GM12873 (cell line): Measurements from ENCODE around the gene RABL6.

Experiments used
- TF ChIP-seq, protein P1 (sequence below): IDR thresholded peaks from 2 replicates; pipeline ENCODE4 v1.5.1; 2012; ENCODE audit warnings: low read depth, mild to moderate bottlenecking, moderate library complexity, low read length, control low read depth; ENCODE audit not compliant: insufficient read depth; ENCODE audit errors: missing control alignments

RABL6 gene

GRCh38 chr9:136806067-136806466, 1.7 kb upstream of the RABL6 start:
- TF ChIP-seq, protein P1, sequence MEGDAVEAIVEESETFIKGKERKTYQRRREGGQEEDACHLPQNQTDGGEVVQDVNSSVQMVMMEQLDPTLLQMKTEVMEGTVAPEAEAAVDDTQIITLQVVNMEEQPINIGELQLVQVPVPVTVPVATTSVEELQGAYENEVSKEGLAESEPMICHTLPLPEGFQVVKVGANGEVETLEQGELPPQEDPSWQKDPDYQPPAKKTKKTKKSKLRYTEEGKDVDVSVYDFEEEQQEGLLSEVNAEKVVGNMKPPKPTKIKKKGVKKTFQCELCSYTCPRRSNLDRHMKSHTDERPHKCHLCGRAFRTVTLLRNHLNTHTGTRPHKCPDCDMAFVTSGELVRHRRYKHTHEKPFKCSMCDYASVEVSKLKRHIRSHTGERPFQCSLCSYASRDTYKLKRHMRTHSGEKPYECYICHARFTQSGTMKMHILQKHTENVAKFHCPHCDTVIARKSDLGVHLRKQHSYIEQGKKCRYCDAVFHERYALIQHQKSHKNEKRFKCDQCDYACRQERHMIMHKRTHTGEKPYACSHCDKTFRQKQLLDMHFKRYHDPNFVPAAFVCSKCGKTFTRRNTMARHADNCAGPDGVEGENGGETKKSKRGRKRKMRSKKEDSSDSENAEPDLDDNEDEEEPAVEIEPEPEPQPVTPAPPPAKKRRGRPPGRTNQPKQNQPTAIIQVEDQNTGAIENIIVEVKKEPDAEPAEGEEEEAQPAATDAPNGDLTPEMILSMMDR: no peak

GRCh38 chr9:136806631-136807201, 1.0 kb upstream of the RABL6 start:
- TF ChIP-seq, protein P1: no peak

GRCh38 chr9:136808075-136808805, 492 bp downstream of the RABL6 start:
- TF ChIP-seq, protein P1: no peak

DNA sequence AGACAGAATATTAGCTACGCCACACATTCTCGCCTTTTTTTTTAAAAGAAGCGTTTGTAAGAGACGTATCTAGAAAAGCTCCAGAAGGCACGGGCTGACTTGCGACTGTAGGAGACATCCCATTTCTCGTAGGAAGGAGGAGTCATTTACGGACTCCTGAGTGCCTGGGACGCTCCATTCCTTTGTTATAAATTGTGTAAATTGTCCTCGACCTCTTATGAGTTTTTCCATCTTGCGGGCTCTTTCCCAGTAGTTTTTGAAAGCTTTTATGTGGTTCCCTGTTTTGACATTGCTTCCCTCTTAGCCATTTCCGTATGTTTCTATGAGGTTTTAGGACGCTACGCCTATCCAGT, 1.0 kb downstream of the RABL6 start:
- TF ChIP-seq, protein P1: no peak

DNA sequence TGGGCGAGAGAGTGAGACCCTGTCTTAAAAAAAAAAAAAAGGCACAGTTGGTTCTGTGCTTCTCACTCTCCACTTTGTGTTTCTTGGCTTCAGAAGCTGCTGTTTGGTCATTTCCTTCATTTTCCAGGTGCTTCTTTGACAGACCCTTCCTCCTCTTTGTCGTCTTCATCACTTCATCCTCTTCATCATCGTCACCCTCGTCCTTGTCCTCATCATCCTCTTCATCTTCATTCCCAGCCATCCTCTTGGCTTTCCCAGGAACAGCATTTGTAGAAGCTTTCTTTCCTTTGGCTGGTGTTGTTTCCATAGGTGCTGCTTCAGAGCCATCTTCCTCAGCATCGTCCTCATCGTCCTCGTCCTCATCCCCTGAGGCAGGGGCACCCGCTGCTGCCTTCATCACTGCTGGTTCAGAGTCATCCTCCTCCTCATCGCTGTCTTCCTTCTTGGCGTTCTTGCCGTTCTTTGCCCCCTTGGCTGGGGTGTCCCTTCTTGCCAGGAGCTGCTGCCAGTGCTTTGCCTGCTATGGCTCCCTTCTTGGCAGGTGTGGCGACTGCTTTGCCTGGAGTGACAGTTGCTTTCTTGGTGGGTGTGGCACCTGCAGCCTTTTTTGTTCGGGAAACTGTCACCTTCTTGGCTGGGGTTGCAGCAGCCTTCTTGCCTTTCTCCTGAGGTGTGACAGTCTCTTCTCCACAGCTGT, 7.1 kb downstream of the RABL6 start:
- TF ChIP-seq, protein P1: no peak

DNA sequence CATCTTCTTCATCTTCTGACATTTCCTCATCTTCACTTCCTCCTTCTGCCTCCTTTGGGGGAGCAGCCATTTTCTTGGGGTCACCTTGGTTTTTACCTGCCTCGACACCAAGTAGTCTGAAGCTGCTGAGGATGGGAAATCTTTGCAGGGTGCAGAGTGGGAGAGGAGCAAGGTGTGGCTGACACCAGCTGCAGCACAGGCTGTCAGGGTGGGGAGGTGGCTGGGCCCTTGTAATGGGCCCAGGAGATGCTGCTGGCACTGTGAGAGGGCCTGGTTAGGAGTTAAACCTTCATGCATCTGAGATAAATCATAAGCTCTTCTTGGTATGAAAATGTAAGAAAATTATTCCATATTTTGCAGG, 7.7 kb downstream of the RABL6 start:
- TF ChIP-seq, protein P1: no peak
